SK-N-SH (cell line): ENCODE measurements around the gene CHMP6.

ENCODE experiments used
- FOXJ3 ChIP-seq: sonication (generic); formaldehyde crosslinking; IDR thresholded peaks from 2 replicates; pipeline ENCODE4 v1.5.1; 2020; ENCODE audit warnings: mild to moderate bottlenecking, missing genetic modification reagents
- POLR2AphosphoS5 ChIP-seq: IDR thresholded peaks from 2 replicates; pipeline ENCODE4 v1.6.1; 2012; ENCODE audit warnings: low read depth, low read length
- TF ChIP-seq, protein P1 (sequence below): fragments of 200-600 bp; sonication (generic); IDR thresholded peaks from 2 replicates; pipeline ENCODE4 v1.6.1; 2017; ENCODE audit warnings: antibody characterized with exemption, mild to moderate bottlenecking, moderate library complexity

DNA sequence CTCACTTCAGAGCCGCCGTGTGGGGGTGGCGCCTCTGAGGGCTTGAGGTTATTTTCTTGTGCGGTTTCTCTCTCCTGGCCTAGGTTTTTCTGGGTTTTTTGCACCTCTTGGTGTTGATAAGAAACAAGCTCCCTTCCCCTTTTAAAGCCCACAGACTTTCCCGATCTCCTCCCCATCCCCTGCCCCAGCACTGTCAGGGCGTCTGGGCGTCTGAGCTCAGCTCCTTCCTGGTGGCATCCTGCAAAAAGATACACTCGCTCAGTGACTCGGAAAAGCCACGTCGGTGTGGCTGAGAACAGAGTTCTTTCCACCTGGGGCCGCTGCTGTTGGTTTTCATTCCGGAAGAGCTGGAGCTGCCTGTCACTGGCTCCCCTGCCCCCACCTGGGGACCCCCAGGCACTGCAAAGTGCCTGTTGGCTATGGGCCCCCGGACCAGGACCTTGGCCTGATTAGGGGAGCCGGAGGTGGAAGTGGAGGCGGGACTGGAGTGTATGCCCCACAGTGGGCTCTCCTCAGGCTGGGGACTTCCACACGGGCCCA is 57.8 kb downstream of the CHMP6 start:
- TF ChIP-seq FOXJ3 (no peak), POLR2AphosphoS5 (no peak)
- TF ChIP-seq, protein P1, sequence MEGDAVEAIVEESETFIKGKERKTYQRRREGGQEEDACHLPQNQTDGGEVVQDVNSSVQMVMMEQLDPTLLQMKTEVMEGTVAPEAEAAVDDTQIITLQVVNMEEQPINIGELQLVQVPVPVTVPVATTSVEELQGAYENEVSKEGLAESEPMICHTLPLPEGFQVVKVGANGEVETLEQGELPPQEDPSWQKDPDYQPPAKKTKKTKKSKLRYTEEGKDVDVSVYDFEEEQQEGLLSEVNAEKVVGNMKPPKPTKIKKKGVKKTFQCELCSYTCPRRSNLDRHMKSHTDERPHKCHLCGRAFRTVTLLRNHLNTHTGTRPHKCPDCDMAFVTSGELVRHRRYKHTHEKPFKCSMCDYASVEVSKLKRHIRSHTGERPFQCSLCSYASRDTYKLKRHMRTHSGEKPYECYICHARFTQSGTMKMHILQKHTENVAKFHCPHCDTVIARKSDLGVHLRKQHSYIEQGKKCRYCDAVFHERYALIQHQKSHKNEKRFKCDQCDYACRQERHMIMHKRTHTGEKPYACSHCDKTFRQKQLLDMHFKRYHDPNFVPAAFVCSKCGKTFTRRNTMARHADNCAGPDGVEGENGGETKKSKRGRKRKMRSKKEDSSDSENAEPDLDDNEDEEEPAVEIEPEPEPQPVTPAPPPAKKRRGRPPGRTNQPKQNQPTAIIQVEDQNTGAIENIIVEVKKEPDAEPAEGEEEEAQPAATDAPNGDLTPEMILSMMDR, result no peak
